HEK293T (cell line): ENCODE results near the gene PIBF1.
A peak's percentile ranks its signal among the peaks of the same experiment; 100 is the strongest.

Experiments
- CTCF ChIA-PET: fragments of 350-600 bp; formaldehyde crosslinking; extraction: SDS; loops from one replicate; lab custom pipeline; 2021; ENCODE audit warnings: antibody characterized with exemption, inconsistent platforms; lab: Yijun Ruan, JAX
- POLR2A ChIA-PET: fragments of 350-600 bp; formaldehyde crosslinking; extraction: SDS; loops from one replicate; lab custom pipeline; 2020; ENCODE audit warnings: antibody characterized with exemption, inconsistent platforms; lab: Yijun Ruan, JAX
- DNase-seq: peaks from one replicate; pipeline ENCODE4 v3.0.0; 2012; ENCODE audit warnings: mixed read lengths; ENCODE audit errors: extremely low spot score
- ARNT ChIP-seq: fragments of 450-650 bp; IDR thresholded peaks from 2 replicates; pipeline ENCODE4 v1.6.1; 2017; ENCODE audit warnings: mild to moderate bottlenecking
- BHLHE40 ChIP-seq: fragments of 450-650 bp; IDR thresholded peaks from 2 replicates; pipeline ENCODE4 v1.6.1; 2016; ENCODE audit warnings: mild to moderate bottlenecking, moderate library complexity, borderline replicate concordance
- CTBP1 ChIP-seq: fragments of 450-650 bp; IDR thresholded peaks from 2 replicates; pipeline ENCODE4 v1.6.1; 2016; ENCODE audit warnings: borderline replicate concordance
- ELF4 ChIP-seq: fragments of 450-650 bp; IDR thresholded peaks from 2 replicates; pipeline ENCODE4 v1.6.1; 2017; ENCODE audit warnings: antibody characterized with exemption
- FOXA1 ChIP-seq: fragments of 450-650 bp; IDR thresholded peaks from 2 replicates; pipeline ENCODE4 v1.6.1; 2016; ENCODE audit warnings: mild to moderate bottlenecking
- FOXK2 ChIP-seq: fragments of 450-650 bp; IDR thresholded peaks from 2 replicates; pipeline ENCODE4 v1.6.1; 2016; ENCODE audit warnings: mild to moderate bottlenecking
- FOXM1 ChIP-seq: fragments of 450-650 bp; IDR thresholded peaks from 2 replicates; pipeline ENCODE4 v1.6.1; 2017; ENCODE audit warnings: mild to moderate bottlenecking, borderline replicate concordance
- HDGF ChIP-seq: fragments of 450-650 bp; IDR thresholded peaks from 2 replicates; pipeline ENCODE4 v1.6.1; 2017; ENCODE audit warnings: antibody characterized with exemption, borderline replicate concordance
- L3MBTL2 ChIP-seq: fragments of 450-650 bp; conservative IDR thresholded peaks from 2 replicates; pipeline ENCODE4 v1.6.1; 2016; ENCODE audit warnings: mild to moderate bottlenecking
- LEF1 ChIP-seq: fragments of 450-650 bp; IDR thresholded peaks from 2 replicates; pipeline ENCODE4 v1.6.1; 2017; ENCODE audit warnings: mild to moderate bottlenecking, borderline replicate concordance
- NFRKB ChIP-seq: fragments of 450-650 bp; IDR thresholded peaks from 2 replicates; pipeline ENCODE4 v1.6.1; 2016; ENCODE audit warnings: mild to moderate bottlenecking, moderate library complexity
- PKNOX1 ChIP-seq: fragments of 450-650 bp; IDR thresholded peaks from 2 replicates; pipeline ENCODE4 v1.6.1; 2016
- SP1 ChIP-seq: fragments of 450-650 bp; IDR thresholded peaks from 2 replicates; pipeline ENCODE4 v1.6.1; 2017
- SUZ12 ChIP-seq: fragments of 450-650 bp; IDR thresholded peaks from 2 replicates; pipeline ENCODE4 v1.6.1; 2016; ENCODE audit warnings: mild to moderate bottlenecking
- TARDBP ChIP-seq: fragments of 450-650 bp; IDR thresholded peaks from 2 replicates; pipeline ENCODE4 v1.6.1; 2016
- ZNF384 ChIP-seq: fragments of 450-650 bp; IDR thresholded peaks from 2 replicates; pipeline ENCODE4 v1.6.1; 2016

The PIBF1 gene

DNA sequence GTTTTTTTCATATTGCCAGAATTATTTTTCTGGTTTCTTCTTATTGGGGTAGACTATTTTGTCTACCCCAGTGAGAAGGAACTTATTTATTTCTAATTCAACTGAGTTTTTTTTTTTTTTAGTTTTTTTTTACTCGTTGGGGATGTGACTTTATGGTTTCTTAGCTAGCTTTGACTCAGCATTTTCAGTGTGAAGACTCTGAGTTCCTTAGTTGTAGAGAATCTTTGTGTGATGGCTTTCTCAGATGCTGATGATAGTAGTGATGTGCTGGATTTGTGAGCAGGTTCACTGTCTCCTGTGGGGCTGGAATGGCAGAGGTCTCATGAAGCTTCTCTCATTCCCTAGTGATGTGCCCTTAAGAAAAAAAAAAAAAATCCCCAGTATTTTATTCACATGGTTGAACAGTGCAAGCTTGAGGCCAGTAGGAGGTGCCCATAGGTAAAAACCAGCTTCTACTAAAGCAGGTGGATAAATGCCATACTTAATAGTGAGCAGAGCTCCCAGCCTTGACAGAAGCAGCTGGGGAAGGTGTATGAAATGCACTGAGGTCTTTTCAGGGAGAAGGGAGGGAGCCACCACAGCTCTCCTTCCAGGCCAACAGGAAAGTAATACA lies 170.7 kb downstream of the PIBF1 start:
- peak; percentile 15 for DNase-seq
- TF ChIP-seq PKNOX1, result no peak
- TF ChIP-seq ELF4, result no peak
- TF ChIP-seq SP1, result no peak
- no peak for TF ChIP-seq FOXM1
- peak; percentile 61 for TF ChIP-seq ZNF384
- no peak for TF ChIP-seq BHLHE40
- CTCF ChIA-PET, result no interaction called here
- POLR2A ChIA-PET, result no interaction called here

DNA sequence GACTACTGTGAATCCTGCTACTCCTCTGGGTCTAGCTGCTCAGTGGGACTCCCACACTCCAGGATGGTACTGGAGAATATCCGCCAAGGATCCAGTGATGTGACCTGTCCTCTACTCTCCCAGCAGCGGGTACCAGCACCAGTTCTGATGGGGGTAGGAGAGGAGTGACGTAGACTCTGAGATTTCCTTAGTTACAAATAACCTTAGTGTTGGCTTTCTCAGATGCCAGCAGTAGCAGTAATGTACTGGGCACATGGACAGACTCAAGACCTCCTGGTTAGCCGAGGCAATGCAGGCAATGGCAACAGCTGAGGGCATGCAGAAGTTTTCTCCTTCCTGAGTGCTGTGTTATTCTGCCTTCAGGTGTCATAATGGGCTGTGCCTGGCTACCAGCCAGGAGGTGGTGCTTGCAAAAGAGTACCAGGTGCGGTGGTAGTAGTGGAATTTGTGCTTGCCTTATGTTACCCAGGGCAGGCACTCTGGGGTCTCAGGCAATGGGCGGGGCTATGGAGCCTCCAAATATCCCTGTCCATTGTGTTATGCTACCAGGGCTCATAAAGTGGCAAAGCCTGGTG lies 171.5 kb downstream of the PIBF1 start:
- DNase-seq, result no peak
- TF ChIP-seq TARDBP (no peak), ARNT (no peak), FOXA1 (no peak), CTBP1 (no peak), SP1 (no peak)

DNA sequence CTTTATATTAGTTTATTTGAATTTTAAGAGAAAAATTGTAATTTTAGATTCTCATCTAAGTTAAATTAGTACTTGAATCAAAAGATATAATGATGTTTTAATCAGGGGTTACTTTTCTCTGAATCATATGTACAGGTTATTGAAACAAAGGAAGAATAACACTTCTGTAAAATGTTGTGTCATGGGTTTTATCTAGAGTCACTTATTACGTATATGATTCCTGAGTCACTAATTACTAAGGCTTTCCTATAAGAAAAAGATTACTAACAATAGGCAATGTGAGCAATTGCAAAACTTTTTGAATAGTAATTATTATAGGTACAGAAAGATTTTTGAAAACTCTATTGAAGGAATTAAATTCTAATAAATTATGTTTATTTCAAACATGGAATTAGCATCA lies 177.7 kb downstream of the PIBF1 start:
- TF ChIP-seq LEF1 (no peak), SUZ12 (no peak), SP1 (no peak), ZNF384 (no peak), FOXK2 (no peak), ELF4 (no peak), TARDBP (no peak), FOXM1 (no peak), BHLHE40 (no peak), ARNT (no peak), HDGF (no peak), FOXA1 (no peak)
- no peak for DNase-seq
- ChIA-PET POLR2A (no interaction called here), CTCF (no interaction called here)

More for the DNA sequence above, 171.5 kb downstream of the PIBF1 start:
- CTCF ChIA-PET, result no interaction called here
- POLR2A ChIA-PET, result no interaction called here

DNA sequence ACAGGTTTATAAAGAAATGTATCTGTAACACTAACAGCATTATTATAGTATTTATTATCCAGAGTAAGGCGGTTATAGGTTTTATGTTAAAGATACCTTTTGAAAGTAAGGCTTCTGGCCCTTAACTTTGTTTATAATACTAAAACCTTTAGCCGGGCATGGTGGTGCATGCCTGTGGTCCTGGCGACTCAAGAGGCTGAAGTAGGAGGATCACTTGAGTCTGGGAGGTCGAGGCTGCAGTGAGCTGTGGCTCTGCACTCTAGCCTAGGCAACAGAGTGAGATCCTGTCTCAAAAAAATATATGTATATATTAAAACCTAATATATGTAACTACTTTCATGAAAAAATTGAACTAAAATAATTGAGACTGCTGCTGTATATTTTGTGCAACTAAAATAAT lies 178.2 kb downstream of the PIBF1 start:
- CTCF ChIA-PET, result no interaction called here
- DNase-seq, result no peak
- TF ChIP-seq LEF1, result no peak
- TF ChIP-seq FOXA1, result no peak
- TF ChIP-seq NFRKB, result no peak
- TF ChIP-seq ELF4, result no peak
- no peak for TF ChIP-seq CTBP1
- no peak for TF ChIP-seq L3MBTL2
- TF ChIP-seq HDGF, result no peak
- TF ChIP-seq FOXM1, result no peak
- no peak for TF ChIP-seq PKNOX1
- no peak for TF ChIP-seq SP1
- TF ChIP-seq FOXK2, result no peak
- TF ChIP-seq ZNF384, result no peak
- no peak for TF ChIP-seq BHLHE40
- TF ChIP-seq ARNT, result no peak
- no peak for TF ChIP-seq TARDBP
- no peak for TF ChIP-seq SUZ12
- POLR2A ChIA-PET, result no interaction called here

GRCh38 chr13:72960541-72960940 lies 178.6 kb downstream of the PIBF1 start:
- POLR2A ChIA-PET, result no interaction called here
- CTCF ChIA-PET, result no interaction called here
- no peak for DNase-seq
- TF ChIP-seq FOXA1, result no peak
- TF ChIP-seq HDGF, result no peak
- no peak for TF ChIP-seq L3MBTL2
- TF ChIP-seq ELF4, result no peak
- TF ChIP-seq FOXM1, result no peak
- no peak for TF ChIP-seq SUZ12
- no peak for TF ChIP-seq PKNOX1
- TF ChIP-seq LEF1, result no peak
- TF ChIP-seq FOXK2, result no peak
- TF ChIP-seq SP1, result no peak
- no peak for TF ChIP-seq NFRKB
- TF ChIP-seq ZNF384, result no peak
- TF ChIP-seq ARNT, result no peak
- TF ChIP-seq BHLHE40, result no peak
- no peak for TF ChIP-seq CTBP1

DNA sequence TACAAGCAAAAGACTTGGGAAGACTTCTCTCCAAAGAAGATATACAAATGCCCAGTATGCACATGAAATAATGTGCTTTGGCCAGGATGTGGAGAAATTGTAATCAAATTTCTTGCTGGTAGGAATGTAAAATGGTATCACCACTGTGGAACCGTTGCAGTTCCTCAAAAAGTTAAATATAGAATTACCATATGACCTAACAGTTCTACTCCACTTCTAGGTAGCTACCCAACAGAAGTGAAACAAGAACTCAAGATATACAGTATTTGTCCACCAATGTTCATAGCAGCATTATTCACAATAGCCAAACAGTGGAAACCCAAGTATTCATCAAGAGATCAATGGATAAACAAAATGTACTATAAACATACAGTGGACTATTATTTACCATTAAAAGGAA lies 181.8 kb downstream of the PIBF1 start:
- no peak for TF ChIP-seq CTBP1
- no peak for TF ChIP-seq FOXK2
- no peak for DNase-seq
- POLR2A ChIA-PET, result no interaction called here
- CTCF ChIA-PET, result no interaction called here
